ENCODE data around the gene NISCH. TPM values are rescaled to one million over a fixed set of nuclear protein-coding genes. Genes with fewer than 3 reads are reported as not detected.

Gene NISCH
- total RNA-seq, 1 donor = 70.6 TPM

GRCh38 chr3:52446631-52447511, 8.5 kb upstream of the NISCH start:
- DNase-seq (ENCODE audit: low read depth in 2 of 3, low spot score in 2 of 3) = peak; percentile 58 to 85 (median 79)

GRCh38 chr3:52447512-52448355, 7.7 kb upstream of the NISCH start:
- no peak for DNase-seq (ENCODE audit: low read depth in 2 of 3, low spot score in 2 of 3)

GRCh38 chr3:52450489-52451236, 4.7 kb upstream of the NISCH start:
- DNase-seq (ENCODE audit: low read depth in 2 of 3, low spot score in 2 of 3) = no peak

- DNase-seq (ENCODE audit: low read depth in 2 of 3, low spot score in 2 of 3) = no peak
These were observed 3.9 kb upstream of the NISCH start for GRCh38 chr3:52451237-52452083.

GRCh38 chr3:52452126-52452525, 3.3 kb upstream of the NISCH start:
- DNase-seq (ENCODE audit: low read depth in 2 of 3, low spot score in 2 of 3) = no peak

GRCh38 chr3:52452570-52453221, 2.7 kb upstream of the NISCH start:
- DNase-seq (ENCODE audit: low read depth in 2 of 3, low spot score in 2 of 3) = no peak

- no peak for DNase-seq (ENCODE audit: low read depth in 2 of 3, low spot score in 2 of 3)
These were observed 1.7 kb upstream of the NISCH start, which contains the start of gene TNNC1 for GRCh38 chr3:52453496-52454249. Gene TNNC1 (minus strand): TSS chr3:52454041. CDS start chr3:52454015, 26 bp downstream.

- no peak for DNase-seq (ENCODE audit: low read depth in 2 of 3, low spot score in 2 of 3)
These were observed 1.0 kb upstream of the NISCH start for GRCh38 chr3:52454250-52454937.

- no peak for DNase-seq (ENCODE audit: low read depth in 2 of 3, low spot score in 2 of 3)
These were observed 494 bp upstream of the NISCH start for GRCh38 chr3:52454938-52455282.

GRCh38 chr3:52456169-52456799, 880 bp downstream of the NISCH start:
- DNase-seq (ENCODE audit: low read depth in 2 of 3, low spot score in 2 of 3) = no peak

- no peak for DNase-seq (ENCODE audit: low read depth in 2 of 3, low spot score in 2 of 3)
These were observed 1.4 kb downstream of the NISCH start for GRCh38 chr3:52456800-52457183.

GRCh38 chr3:52458031-52458760, 2.8 kb downstream of the NISCH start:
- DNase-seq (ENCODE audit: low read depth in 2 of 3, low spot score in 2 of 3) = no peak

GRCh38 chr3:52458770-52459545, 3.6 kb downstream of the NISCH start:
- DNase-seq (ENCODE audit: low read depth in 2 of 3, low spot score in 2 of 3) = no peak

- no peak for DNase-seq (ENCODE audit: low read depth in 2 of 3, low spot score in 2 of 3)
These were observed 6.5 kb downstream of the NISCH start for GRCh38 chr3:52461874-52462273.

GRCh38 chr3:52463416-52463815, 8.0 kb downstream of the NISCH start:
- DNase-seq (ENCODE audit: low read depth in 2 of 3, low spot score in 2 of 3) = no peak

GRCh38 chr3:52468336-52468735, 12.9 kb downstream of the NISCH start:
- no peak for DNase-seq (ENCODE audit: low read depth in 2 of 3, low spot score in 2 of 3)
